Hepatocyte (in vitro differentiated cells): ENCODE measurements around the gene TACR2.

Experiments
- EZH2 ChIP-seq: fragments of 200-600 bp; sonication (generic); IDR thresholded peaks from 2 replicates; pipeline ENCODE4 v1.6.1; 2016; ENCODE audit warnings: antibody characterized with exemption, mild to moderate bottlenecking, borderline replicate concordance
- EZH2phosphoT487 ChIP-seq: fragments of 200-600 bp; sonication (generic); IDR thresholded peaks from one replicate; pipeline ENCODE4 v1.6.1; 2018; ENCODE audit warnings: antibody characterized with exemption, mild to moderate bottlenecking, low read depth, moderate library complexity; ENCODE audit not compliant: unreplicated experiment, severe bottlenecking

- TF ChIP-seq EZH2phosphoT487, result no peak
- TF ChIP-seq EZH2, result no peak
Observed at GRCh38 chr10:69400936-69401335, 15.8 kb downstream of the TACR2 start.
